ENCODE measurements around the gene CPNE5.

DNA sequence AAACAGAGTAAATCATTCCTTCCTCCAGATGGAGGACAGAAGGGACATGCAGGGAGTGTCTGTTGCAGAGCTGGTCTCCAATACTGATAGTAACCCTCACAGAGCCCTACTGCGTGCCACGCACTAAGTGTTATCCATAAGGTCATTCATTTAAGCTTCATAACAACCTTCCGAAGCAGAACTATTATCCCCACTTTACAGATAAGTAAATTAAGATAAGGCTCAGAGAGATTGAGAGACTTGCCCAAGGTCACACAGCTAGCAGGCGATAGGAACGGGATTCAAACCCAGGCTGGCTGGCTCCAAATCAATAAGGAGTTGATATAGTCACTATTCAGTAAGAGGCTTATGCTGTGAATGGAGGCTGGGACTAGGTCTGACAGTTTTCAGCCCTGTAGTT, 30.6 kb downstream of the CPNE5 start:
- TF ChIP-seq POLR2AphosphoS5 (IDR thresholded peaks at IDR 0.05): no peak
- TF ChIP-seq, protein P1, sequence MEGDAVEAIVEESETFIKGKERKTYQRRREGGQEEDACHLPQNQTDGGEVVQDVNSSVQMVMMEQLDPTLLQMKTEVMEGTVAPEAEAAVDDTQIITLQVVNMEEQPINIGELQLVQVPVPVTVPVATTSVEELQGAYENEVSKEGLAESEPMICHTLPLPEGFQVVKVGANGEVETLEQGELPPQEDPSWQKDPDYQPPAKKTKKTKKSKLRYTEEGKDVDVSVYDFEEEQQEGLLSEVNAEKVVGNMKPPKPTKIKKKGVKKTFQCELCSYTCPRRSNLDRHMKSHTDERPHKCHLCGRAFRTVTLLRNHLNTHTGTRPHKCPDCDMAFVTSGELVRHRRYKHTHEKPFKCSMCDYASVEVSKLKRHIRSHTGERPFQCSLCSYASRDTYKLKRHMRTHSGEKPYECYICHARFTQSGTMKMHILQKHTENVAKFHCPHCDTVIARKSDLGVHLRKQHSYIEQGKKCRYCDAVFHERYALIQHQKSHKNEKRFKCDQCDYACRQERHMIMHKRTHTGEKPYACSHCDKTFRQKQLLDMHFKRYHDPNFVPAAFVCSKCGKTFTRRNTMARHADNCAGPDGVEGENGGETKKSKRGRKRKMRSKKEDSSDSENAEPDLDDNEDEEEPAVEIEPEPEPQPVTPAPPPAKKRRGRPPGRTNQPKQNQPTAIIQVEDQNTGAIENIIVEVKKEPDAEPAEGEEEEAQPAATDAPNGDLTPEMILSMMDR (IDR thresholded peaks at IDR 0.05): no peak

All from prostate gland (tissue), 2 donors.